HepG2 (cell line): ENCODE data around the gene NYNRIN. TPM values are rescaled to one million over a fixed set of nuclear protein-coding genes. Genes with fewer than 3 reads are reported as not detected.
A peak's percentile ranks its signal among the peaks of the same experiment; 100 is the strongest.

Source experiments
- ATAC-seq: fragments of 200-7000 bp; cut with Tn5 transposase; 3 replicates; pipeline ENCODE4 v1.9.1; 2020; ENCODE audit warnings: mild to moderate bottlenecking, moderate library complexity
- BruUV-seq: library from RNA; stranded (reverse); fragments of 400-500 nt; replicated peaks from 2 replicates; lab custom pipeline; 2021; lab: Mats Ljungman, UMichigan
- CTCF ChIA-PET: fragments of 300-600 bp; formaldehyde crosslinking; extraction: SDS; loops from one replicate; lab custom pipeline; 2021; ENCODE audit warnings: low total read pairs, inconsistent platforms, low intra/inter-chr PET ratio; lab: Yijun Ruan, JAX
- POLR2A ChIA-PET: fragments of 350-600 bp; sonication (Branson Sonifier 250); formaldehyde crosslinking; loops from one replicate; lab custom pipeline; 2020; ENCODE audit warnings: antibody characterized with exemption, inconsistent platforms; lab: Yijun Ruan, JAX
- DNase-seq: peaks from one replicate; pipeline ENCODE4 v3.0.0-alpha.2; 2015; ENCODE audit warnings: low spot score
- FAIRE-seq: peaks from 3 replicates; lab custom pipeline; 2011; peaks lifted over from hg19 to GRCh38; lab: Jason Lieb, UNC
- H2AFZ ChIP-seq: one replicate; pipeline ENCODE4 v1.6.1; 2011; ENCODE audit warnings: low read length, inconsistent platforms
- H3K27ac ChIP-seq: fragments of 300-600 bp; 3 replicates; pipeline ENCODE4 v1.8.0; 2011; ENCODE audit warnings: mixed run types, mild to moderate bottlenecking, mixed read lengths, low read length, inconsistent platforms; ENCODE audit not compliant: insufficient read depth; ENCODE audit errors: extremely low read length
- H3K27me3 ChIP-seq, 2 experiments: fragments of 200-600 bp in 1 of 2; 2 replicates in 1 of 2; 3 replicates in 1 of 2; pipeline versions ENCODE4 v1.6.0 to v1.8.0; 2011; ENCODE audit warnings: low read length in 2 of 2, mild to moderate bottlenecking in 2 of 2, moderate library complexity in 2 of 2, inconsistent platforms in 1 of 2; ENCODE audit not compliant: insufficient read depth in 2 of 2, control insufficient read depth in 1 of 2
- H3K36me3 ChIP-seq, 2 experiments: fragments of 200-600 bp in 1 of 2; replicated peaks in 1 of 2; 2 replicates in 1 of 2; 3 replicates in 1 of 2; pipeline versions ENCODE4 v1.5.1 to v1.8.0; 2011; ENCODE audit warnings: low read length in 2 of 2, inconsistent platforms in 1 of 2; ENCODE audit not compliant: insufficient read depth in 2 of 2, control insufficient read depth in 1 of 2
- H3K4me1 ChIP-seq: 2 replicates; pipeline ENCODE4 v1.5.1; 2012; ENCODE audit warnings: low read length, inconsistent platforms; ENCODE audit not compliant: insufficient read depth
- H3K4me2 ChIP-seq: 2 replicates; pipeline ENCODE4 v1.6.0; 2011; ENCODE audit warnings: low read depth, low read length, inconsistent platforms
- H3K4me3 ChIP-seq, 3 experiments: fragments of 200-600 bp in 1 of 3; sonication (generic), shearing (Covaris generic) in 1 of 3; replicated peaks in 1 of 3; 2 replicates each; pipeline ENCODE4 v1.5.1; 2011 to 2016; ENCODE audit warnings: low read length in 3 of 3, inconsistent platforms in 2 of 3, low read depth in 2 of 3, mild to moderate bottlenecking in 2 of 3, control low read depth in 1 of 3, mixed read lengths in 1 of 3; ENCODE audit not compliant: insufficient read depth in 1 of 3
- H3K79me2 ChIP-seq: one replicate; pipeline ENCODE4 v1.6.1; 2011; ENCODE audit warnings: low read length, inconsistent platforms; ENCODE audit not compliant: insufficient read depth
- H3K9ac ChIP-seq: 2 replicates; pipeline ENCODE4 v1.6.0; 2011; ENCODE audit warnings: mild to moderate bottlenecking, low read depth, low read length, inconsistent platforms; ENCODE audit not compliant: insufficient read depth
- H3K9me3 ChIP-seq: 2 replicates; pipeline ENCODE4 v1.5.1; 2012; ENCODE audit warnings: mild to moderate bottlenecking, low read length
- H4K20me1 ChIP-seq: 2 replicates; pipeline ENCODE4 v1.6.0; 2011; ENCODE audit warnings: inconsistent platforms, mild to moderate bottlenecking, low read length, moderate library complexity; ENCODE audit not compliant: insufficient read depth
- DR1 ChIP-seq: sonication (generic); formaldehyde crosslinking; IDR thresholded peaks from 2 replicates; pipeline ENCODE4 v1.8.0; 2021; ENCODE audit warnings: mild to moderate bottlenecking, missing genetic modification reagents, inconsistent platforms
- GABPA ChIP-seq, 2 experiments: IDR thresholded peaks; 2 replicates each; pipeline ENCODE4 v1.6.1; 2011 to 2016; ENCODE audit warnings: low read depth in 2 of 2, low read length in 1 of 2, missing biosample characterization in 1 of 2, missing genetic modification characterization in 1 of 2
- GMEB2 ChIP-seq: IDR thresholded peaks from 2 replicates; pipeline ENCODE4 v1.6.1; 2016; ENCODE audit warnings: missing biosample characterization, missing genetic modification reagents, low read depth
- HIC2 ChIP-seq: sonication (generic); formaldehyde crosslinking; IDR thresholded peaks from 2 replicates; pipeline ENCODE4 v1.9.0; 2022; ENCODE audit warnings: low read depth, missing genetic modification reagents
- THAP11 ChIP-seq: IDR thresholded peaks from 2 replicates; pipeline ENCODE4 v1.6.1; 2016; ENCODE audit warnings: missing biosample characterization, missing genetic modification reagents
- ZNF569 ChIP-seq: sonication (generic); formaldehyde crosslinking; IDR thresholded peaks from 2 replicates; pipeline ENCODE4 v1.5.0; 2020; ENCODE audit warnings: mild to moderate bottlenecking, missing genetic modification reagents, moderate library complexity, borderline replicate concordance
- ZNF891 ChIP-seq: sonication (generic); formaldehyde crosslinking; IDR thresholded peaks from 2 replicates; pipeline ENCODE4 v1.5.0; 2020; ENCODE audit warnings: mild to moderate bottlenecking, missing genetic modification reagents
- ZSCAN30 ChIP-seq: sonication (generic); formaldehyde crosslinking; IDR thresholded peaks from 2 replicates; pipeline ENCODE4 v1.5.0; 2020; ENCODE audit warnings: mild to moderate bottlenecking, missing genetic modification reagents
- WGBS: methylation state at CpG from one replicate; pipeline ENCODE4 v1.1.6; 2017; ENCODE audit warnings: low lambda C conversion rate; 5-methylcytosine and 5-hydroxymethylcytosine counted together
- in situ Hi-C: cut with HindIII; loops from 2 replicates; pipeline ENCODE4 v1.10.0; 2017; ENCODE audit warnings: low pct_unique_long_range_greater_than_20kb; ENCODE audit not compliant: extremely low pct_ligation_motif_present
- intact Hi-C: fragments of 100-400 bp; cut with micrococcal nuclease; formaldehyde crosslinking; loops from one replicate; pipeline ENCODE4 v1.10.0; 2022; ENCODE audit not compliant: unreplicated experiment
- polyA plus RNA-seq, 8 experiments: library from polyadenylated mRNA; depleted of rRNA in 3 of 8; stranded (reverse) in 7 of 8; unstranded in 1 of 8; fragments of >200 nt; fragmentation: Illumina TruSeq in 4 of 8; extraction: Trizol in 4 of 8; gene quantifications; 2 replicates each; pipeline versions ENCODE4 v1.2.1 to v1.2.3, GENCODE V29; 2011 to 2016; ENCODE audit warnings: low read depth in 4 of 8, missing spikeins in 1 of 8, mixed read lengths in 1 of 8; ENCODE audit not compliant: insufficient read depth in 1 of 8
- total RNA-seq, 5 experiments: library from RNA; depleted of rRNA; stranded (reverse); fragments of >200 nt; fragmentation: Illumina TruSeq; extraction: Trizol; gene quantifications; 2 replicates each; pipeline ENCODE4 v1.2.3, GENCODE V29; 2016; ENCODE audit warnings: low read depth in 1 of 5

The NYNRIN gene
- total and polyA plus RNA-seq, 2 of the 13 experiments (the other 11 are each of a cell fraction or from before 2014, with no cell fraction given), result 0.63 to 1.1 TPM

GRCh38 chr14:24381363-24382063 lies 17.3 kb upstream of the NYNRIN start:
- ATAC-seq, result no peak
- CTCF ChIA-PET, result no interaction called here
- Histone ChIP-seq H3K27me3 (peaks cover 7 to 53% of the 10 kb centered on the region in 2 experiments; a peak in 4 of 5 replicates), H3K27ac (no peak overlapping the region), H3K36me3 (no peaks in the 10 kb centered on the region), H4K20me1 (no peaks in the 10 kb centered on the region)
- POLR2A ChIA-PET, result no interaction called here
- DNase-seq, result no peak
- 0 out of 2 replicates have a peak, but pooled peaks have one; percentile 30 for TF ChIP-seq ZNF891 (CRISPR knock-in tag)
- TF ChIP-seq ZSCAN30 (CRISPR knock-in tag), result no peak
- no peak for TF ChIP-seq GMEB2 (CRISPR knock-in tag)
- 0 out of 2 replicates have a peak, but pooled peaks have one; percentile 32 for TF ChIP-seq HIC2 (CRISPR knock-in tag)
- TF ChIP-seq GABPA (IDR thresholded peaks at IDR 0.05; ENCODE audit: low read depth, low read length), result peak; percentile 24; the same call in 1 of the 2 replicates
- no peak for TF ChIP-seq GABPA (CRISPR knock-in tag; IDR thresholded peaks at IDR 0.05; ENCODE audit: low read depth)
- TF ChIP-seq ZNF569, result no peak
- no peak for TF ChIP-seq DR1 (CRISPR knock-in tag)
- no peak for TF ChIP-seq THAP11 (CRISPR knock-in tag)
- TF ChIP-seq, all 625 proteins: peak for 3
- H3K9ac ChIP-seq, result no peak overlapping the region
- peaks cover 19% of the 10 kb centered on the region for H3K4me1 ChIP-seq
- H2AFZ ChIP-seq, result no peak overlapping the region
- in situ Hi-C loops, result no loop called here
- intact Hi-C loops, result no loop called here
- H3K4me3 ChIP-seq, result no peak overlapping the region
- no peak overlapping the region for H3K4me2 ChIP-seq
- H3K9me3 ChIP-seq, result no peaks in the 10 kb centered on the region
- no peaks in the 10 kb centered on the region for H3K79me2 ChIP-seq
- WGBS, result 28% methylated on average over 8 of the region's 8 CpGs
- no peak for FAIRE-seq
- BruUV-seq, result no TSS peak
